Upper lobe of left lung (tissue), 4 donors: Measurements from ENCODE around the gene ARNT2.

Source experiments
- CTCF ChIP-seq, 6 experiments: fragments of 450-650 bp in 4 of 6; fragments of 200-600 bp in 2 of 6; sonication (generic) in 2 of 6; IDR thresholded peaks; one replicate each; pipeline ENCODE4 v1.5.1; 2016 to 2019; ENCODE audit warnings: antibody characterized with exemption in 6 of 6
- POLR2A ChIP-seq, 4 donors: fragments of 450-650 bp; IDR thresholded peaks; one replicate each; pipeline ENCODE4 v1.5.1; 2016 to 2017; ENCODE audit warnings: antibody characterized with exemption in 4 of 4, mild to moderate bottlenecking in 2 of 4
- POLR2AphosphoS5 ChIP-seq, 2 donors: sonication (generic); formaldehyde crosslinking; IDR thresholded peaks; one replicate each; pipeline ENCODE4 v1.5.1; 2017; ENCODE audit warnings: antibody characterized with exemption in 2 of 2

- TF ChIP-seq CTCF (IDR thresholded peaks at IDR 0.05) (no peak), POLR2A (IDR thresholded peaks at IDR 0.05) (no peak), POLR2AphosphoS5 (IDR thresholded peaks at IDR 0.05) (no peak)
These were observed 192.4 kb downstream of the ARNT2 start for GRCh38 chr15:80596521-80596976.
